Subcutaneous adipose tissue (tissue), 4 donors: ENCODE data around the gene RARRES1. TPM values are rescaled to one million over a fixed set of nuclear protein-coding genes. Genes with fewer than 3 reads are reported as not detected.

Experiments
- CTCF ChIP-seq: fragments of 450-650 bp; IDR thresholded peaks from one replicate; pipeline ENCODE4 v1.5.1; 2016; ENCODE audit warnings: low read depth, mild to moderate bottlenecking, control low read depth, antibody characterized with exemption, moderate library complexity
- total RNA-seq, 4 donors: library from RNA; depleted of rRNA; stranded (reverse); fragments of >200 nt; gene quantifications; one replicate each; pipeline ENCODE4 v1.1.0, GENCODE V29; 2016

RARRES1 gene
- total RNA-seq, 4 donors from 2014 or later = 6.2 to 39.9 (median 8.2) TPM

- no peak for TF ChIP-seq CTCF
These were observed 38.6 kb upstream of the RARRES1 start for GRCh38 chr3:158770741-158771350.

- TF ChIP-seq CTCF = no peak
These were observed 37.9 kb upstream of the RARRES1 start for GRCh38 chr3:158769952-158770740.

- TF ChIP-seq CTCF = no peak
These were observed 37.3 kb upstream of the RARRES1 start for GRCh38 chr3:158769549-158769948.

GRCh38 chr3:158768881-158769543 lies 36.8 kb upstream of the RARRES1 start:
- no peak for TF ChIP-seq CTCF

- no peak for TF ChIP-seq CTCF
These were observed 36.1 kb upstream of the RARRES1 start for GRCh38 chr3:158768361-158768787.

- TF ChIP-seq CTCF = no peak
These were observed 34.1 kb upstream of the RARRES1 start for GRCh38 chr3:158766364-158766763.
